ENCODE data around the gene FAM163A.

GRCh38 chr1:179753061-179753460 is 10.0 kb downstream of the FAM163A start:
- TF ChIP-seq REST (IDR thresholded peaks at IDR 0.05; ENCODE audit: insufficient read depth in 1 of 2, low read depth in 2 of 2, low read length in 2 of 2) (no peak), SIN3A (IDR thresholded peaks at IDR 0.05; ENCODE audit: borderline replicate concordance, insufficient read depth, low read length) (no peak), POLR2AphosphoS5 (IDR thresholded peaks at IDR 0.05; ENCODE audit: low read depth, low read length) (no peak), TAF1 (IDR thresholded peaks at IDR 0.05; ENCODE audit: borderline replicate concordance, insufficient read depth, low read length) (no peak)
